Choroid plexus epithelial cell (primary cell): Measurements from ENCODE around the gene HHLA2.
"Not testable (repeated sequence)": the region's sequence is repeated elsewhere in the genome, so short reads cannot be mapped to it uniquely, and the experiment has no call there.

Experiments
- DNase-seq: peaks from one replicate; pipeline ENCODE4 v3.0.0-alpha.2; 2010; ENCODE audit warnings: low read depth
- H3K4me3 ChIP-seq: 2 replicates; pipeline ENCODE4 v1.5.1; 2011; ENCODE audit warnings: low read depth, mild to moderate bottlenecking, control low read depth, low read length, moderate library complexity
- CTCF ChIP-seq: conservative IDR thresholded peaks from 2 replicates; pipeline ENCODE4 v1.5.1; 2011; ENCODE audit warnings: low read depth, mild to moderate bottlenecking, control low read depth, inconsistent platforms, low read length, moderate library complexity

Gene HHLA2

GRCh38 chr3:108354562-108354961 is 58.2 kb downstream of the HHLA2 start:
- H3K4me3 ChIP-seq: no peak overlapping the region
- TF ChIP-seq CTCF: no peak

GRCh38 chr3:108357042-108357441 is 60.7 kb downstream of the HHLA2 start:
- no peak for TF ChIP-seq CTCF
- no peak overlapping the region for H3K4me3 ChIP-seq
- no peak for DNase-seq

More at GRCh38 chr3:108354562-108354961, 58.2 kb downstream of the HHLA2 start:
- no peak for DNase-seq

- no peak overlapping the region for H3K4me3 ChIP-seq
- no peak for DNase-seq
- TF ChIP-seq CTCF: no peak
Measured at GRCh38 chr3:108359011-108359410, 62.7 kb downstream of the HHLA2 start.

GRCh38 chr3:108376026-108376425 is 79.7 kb downstream of the HHLA2 start:
- H3K4me3 ChIP-seq: no peak overlapping the region
- no peak for DNase-seq
- no peak for TF ChIP-seq CTCF

GRCh38 chr3:108377384-108377783 is 81.0 kb downstream of the HHLA2 start:
- no peak for TF ChIP-seq CTCF
- no peak for DNase-seq
- no peak overlapping the region for H3K4me3 ChIP-seq

- no peak overlapping the region for H3K4me3 ChIP-seq
- DNase-seq: no peak
- no peak for TF ChIP-seq CTCF
Measured at GRCh38 chr3:108378153-108378951, 82.0 kb downstream of the HHLA2 start.

- not testable (repeated sequence) for DNase-seq, H3K4me3 ChIP-seq
Measured at GRCh38 chr3:108378952-108379342, 82.6 kb downstream of the HHLA2 start.
